HEK293T (cell line): ENCODE results near the gene TSEN2.

ENCODE experiments used
- ARNT ChIP-seq: fragments of 450-650 bp; IDR thresholded peaks from 2 replicates; pipeline ENCODE4 v1.6.1; 2017; ENCODE audit warnings: mild to moderate bottlenecking
- BHLHE40 ChIP-seq: fragments of 450-650 bp; IDR thresholded peaks from 2 replicates; pipeline ENCODE4 v1.6.1; 2016; ENCODE audit warnings: mild to moderate bottlenecking, moderate library complexity, borderline replicate concordance
- CTBP1 ChIP-seq: fragments of 450-650 bp; IDR thresholded peaks from 2 replicates; pipeline ENCODE4 v1.6.1; 2016; ENCODE audit warnings: borderline replicate concordance
- ELF4 ChIP-seq: fragments of 450-650 bp; IDR thresholded peaks from 2 replicates; pipeline ENCODE4 v1.6.1; 2017; ENCODE audit warnings: antibody characterized with exemption
- FOXA1 ChIP-seq: fragments of 450-650 bp; IDR thresholded peaks from 2 replicates; pipeline ENCODE4 v1.6.1; 2016; ENCODE audit warnings: mild to moderate bottlenecking
- FOXM1 ChIP-seq: fragments of 450-650 bp; IDR thresholded peaks from 2 replicates; pipeline ENCODE4 v1.6.1; 2017; ENCODE audit warnings: mild to moderate bottlenecking, borderline replicate concordance
- L3MBTL2 ChIP-seq: fragments of 450-650 bp; conservative IDR thresholded peaks from 2 replicates; pipeline ENCODE4 v1.6.1; 2016; ENCODE audit warnings: mild to moderate bottlenecking
- PKNOX1 ChIP-seq: fragments of 450-650 bp; IDR thresholded peaks from 2 replicates; pipeline ENCODE4 v1.6.1; 2016
- SP1 ChIP-seq: fragments of 450-650 bp; IDR thresholded peaks from 2 replicates; pipeline ENCODE4 v1.6.1; 2017
- SUZ12 ChIP-seq: fragments of 450-650 bp; IDR thresholded peaks from 2 replicates; pipeline ENCODE4 v1.6.1; 2016; ENCODE audit warnings: mild to moderate bottlenecking
- TARDBP ChIP-seq: fragments of 450-650 bp; IDR thresholded peaks from 2 replicates; pipeline ENCODE4 v1.6.1; 2016

- TF ChIP-seq PKNOX1 (no peak), BHLHE40 (no peak), SUZ12 (no peak), CTBP1 (no peak), ARNT (no peak), ELF4 (no peak), SP1 (no peak), FOXM1 (no peak), FOXA1 (no peak), L3MBTL2 (no peak), TARDBP (no peak)
These were observed 47.6 kb upstream of the TSEN2 start for GRCh38 chr3:12436514-12437220.
